Stimulated activated CD4-positive, alpha-beta T cell treated with anti-CD3 and anti-CD28 coated beads, Interleukin-12 subunit alpha, Interleukin-12 subunit beta, amount 100 ng/mL, for 4 hours (primary cell): ENCODE results near the gene FOXO3.
"Not testable (repeated sequence)": the region's sequence is repeated elsewhere in the genome, so short reads cannot be mapped to it uniquely, and the experiment has no call there.

Source experiments
- DNase-seq: peaks from one replicate; pipeline ENCODE4 v3.0.0-alpha.2; 2020

FOXO3 gene

GRCh38 chr6:108560463-108561308 is at the start of gene FOXO3:
Gene FOXO3 (plus strand): TSS chr6:108560917. CDS start chr6:108561209, 292 bp downstream.
- peak; percentile 52 for DNase-seq

- no peak for DNase-seq
These were observed 41.8 kb upstream of the FOXO3 start for GRCh38 chr6:108518714-108519576.

GRCh38 chr6:108521616-108522107 is 39.1 kb upstream of the FOXO3 start:
- DNase-seq: no peak

GRCh38 chr6:108523697-108524096 is 37.0 kb upstream of the FOXO3 start:
- DNase-seq: no peak

GRCh38 chr6:108524528-108525248 is 36.0 kb upstream of the FOXO3 start:
- no peak for DNase-seq

- no peak for DNase-seq
These were observed 34.0 kb upstream of the FOXO3 start for GRCh38 chr6:108526739-108527174.

GRCh38 chr6:108528878-108529277 is 31.8 kb upstream of the FOXO3 start:
- DNase-seq: no peak

GRCh38 chr6:108531332-108531731 is 29.4 kb upstream of the FOXO3 start:
- DNase-seq: no peak

- no peak for DNase-seq
These were observed 25.5 kb upstream of the FOXO3 start for GRCh38 chr6:108535114-108535742.

GRCh38 chr6:108535920-108536535 is 24.7 kb upstream of the FOXO3 start:
- DNase-seq: not testable (repeated sequence)

- peak; percentile 52 for DNase-seq
These were observed 18.6 kb upstream of the FOXO3 start for GRCh38 chr6:108541843-108542759.

- no peak for DNase-seq
These were observed 17.4 kb upstream of the FOXO3 start for GRCh38 chr6:108543175-108543940.

GRCh38 chr6:108544606-108545005 is 16.1 kb upstream of the FOXO3 start:
- no peak for DNase-seq

GRCh38 chr6:108546079-108547049 is 14.4 kb upstream of the FOXO3 start:
- DNase-seq: no peak

- DNase-seq: no peak
These were observed 11.5 kb upstream of the FOXO3 start for GRCh38 chr6:108549241-108549640.

GRCh38 chr6:108549741-108550140 is 11.0 kb upstream of the FOXO3 start:
- no peak for DNase-seq

GRCh38 chr6:108550256-108550655 is 10.5 kb upstream of the FOXO3 start:
- no peak for DNase-seq

GRCh38 chr6:108555399-108556052 is 5.2 kb upstream of the FOXO3 start:
- no peak for DNase-seq
